Measurements from ENCODE around the gene CALML5.

CALML5 gene

DNA sequence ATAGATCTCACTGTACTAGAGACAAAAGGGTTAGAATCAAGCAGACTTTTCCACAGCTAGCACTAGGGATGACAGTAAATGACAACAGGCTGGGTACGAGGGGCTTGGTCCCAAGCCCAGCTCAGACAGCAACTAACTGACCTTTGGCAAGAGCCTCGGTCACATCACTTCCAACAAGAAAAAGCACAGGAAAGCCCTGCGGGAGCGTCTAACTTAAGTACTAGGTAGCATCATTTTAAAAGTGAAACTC lies 48.2 kb upstream of the CALML5 start (continued):
- TF ChIP-seq ZFHX2 (tag by site-specific recombination; conservative IDR thresholded peaks at IDR 0.05) (no peak), ZNF529 (tag by site-specific recombination; IDR thresholded peaks at IDR 0.05; ENCODE audit: insufficient replicate concordance) (no peak), ZNF239 (tag by site-specific recombination; IDR thresholded peaks at IDR 0.05) (no peak), ZNF426 (tag by site-specific recombination; IDR thresholded peaks at IDR 0.05) (no peak), PATZ1 (tag by site-specific recombination; IDR thresholded peaks at IDR 0.05) (no peak), ZNF664 (tag by site-specific recombination; IDR thresholded peaks at IDR 0.05) (no peak)
- TF ChIP-seq, protein P1, sequence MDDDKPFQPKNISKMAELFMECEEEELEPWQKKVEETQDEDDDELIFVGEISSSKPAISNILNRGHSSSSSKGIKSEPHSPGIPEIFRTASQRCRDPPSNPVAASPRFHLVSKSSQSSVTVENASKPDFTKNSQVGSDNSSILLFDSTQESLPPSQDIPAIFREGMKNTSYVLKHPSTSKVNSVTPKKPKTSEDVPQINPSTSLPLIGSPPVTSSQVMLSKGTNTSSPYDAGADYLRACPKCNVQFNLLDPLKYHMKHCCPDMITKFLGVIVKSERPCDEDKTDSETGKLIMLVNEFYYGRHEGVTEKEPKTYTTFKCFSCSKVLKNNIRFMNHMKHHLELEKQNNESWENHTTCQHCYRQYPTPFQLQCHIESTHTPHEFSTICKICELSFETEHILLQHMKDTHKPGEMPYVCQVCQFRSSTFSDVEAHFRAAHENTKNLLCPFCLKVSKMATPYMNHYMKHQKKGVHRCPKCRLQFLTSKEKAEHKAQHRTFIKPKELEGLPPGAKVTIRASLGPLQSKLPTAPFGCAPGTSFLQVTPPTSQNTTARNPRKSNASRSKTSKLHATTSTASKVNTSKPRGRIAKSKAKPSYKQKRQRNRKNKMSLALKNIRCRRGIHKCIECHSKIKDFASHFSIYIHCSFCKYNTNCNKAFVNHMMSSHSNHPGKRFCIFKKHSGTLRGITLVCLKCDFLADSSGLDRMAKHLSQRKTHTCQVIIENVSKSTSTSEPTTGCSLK (tag by site-specific recombination; IDR thresholded peaks at IDR 0.05) = no peak
- TF ChIP-seq, protein P2, sequence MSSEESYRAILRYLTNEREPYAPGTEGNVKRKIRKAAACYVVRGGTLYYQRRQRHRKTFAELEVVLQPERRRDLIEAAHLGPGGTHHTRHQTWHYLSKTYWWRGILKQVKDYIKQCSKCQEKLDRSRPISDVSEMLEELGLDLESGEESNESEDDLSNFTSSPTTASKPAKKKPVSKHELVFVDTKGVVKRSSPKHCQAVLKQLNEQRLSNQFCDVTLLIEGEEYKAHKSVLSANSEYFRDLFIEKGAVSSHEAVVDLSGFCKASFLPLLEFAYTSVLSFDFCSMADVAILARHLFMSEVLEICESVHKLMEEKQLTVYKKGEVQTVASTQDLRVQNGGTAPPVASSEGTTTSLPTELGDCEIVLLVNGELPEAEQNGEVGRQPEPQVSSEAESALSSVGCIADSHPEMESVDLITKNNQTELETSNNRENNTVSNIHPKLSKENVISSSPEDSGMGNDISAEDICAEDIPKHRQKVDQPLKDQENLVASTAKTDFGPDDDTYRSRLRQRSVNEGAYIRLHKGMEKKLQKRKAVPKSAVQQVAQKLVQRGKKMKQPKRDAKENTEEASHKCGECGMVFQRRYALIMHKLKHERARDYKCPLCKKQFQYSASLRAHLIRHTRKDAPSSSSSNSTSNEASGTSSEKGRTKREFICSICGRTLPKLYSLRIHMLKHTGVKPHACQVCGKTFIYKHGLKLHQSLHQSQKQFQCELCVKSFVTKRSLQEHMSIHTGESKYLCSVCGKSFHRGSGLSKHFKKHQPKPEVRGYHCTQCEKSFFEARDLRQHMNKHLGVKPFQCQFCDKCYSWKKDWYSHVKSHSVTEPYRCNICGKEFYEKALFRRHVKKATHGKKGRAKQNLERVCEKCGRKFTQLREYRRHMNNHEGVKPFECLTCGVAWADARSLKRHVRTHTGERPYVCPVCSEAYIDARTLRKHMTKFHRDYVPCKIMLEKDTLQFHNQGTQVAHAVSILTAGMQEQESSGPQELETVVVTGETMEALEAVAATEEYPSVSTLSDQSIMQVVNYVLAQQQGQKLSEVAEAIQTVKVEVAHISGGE (tag by site-specific recombination; conservative IDR thresholded peaks at IDR 0.05; ENCODE audit: low read depth) = no peak

DNA sequence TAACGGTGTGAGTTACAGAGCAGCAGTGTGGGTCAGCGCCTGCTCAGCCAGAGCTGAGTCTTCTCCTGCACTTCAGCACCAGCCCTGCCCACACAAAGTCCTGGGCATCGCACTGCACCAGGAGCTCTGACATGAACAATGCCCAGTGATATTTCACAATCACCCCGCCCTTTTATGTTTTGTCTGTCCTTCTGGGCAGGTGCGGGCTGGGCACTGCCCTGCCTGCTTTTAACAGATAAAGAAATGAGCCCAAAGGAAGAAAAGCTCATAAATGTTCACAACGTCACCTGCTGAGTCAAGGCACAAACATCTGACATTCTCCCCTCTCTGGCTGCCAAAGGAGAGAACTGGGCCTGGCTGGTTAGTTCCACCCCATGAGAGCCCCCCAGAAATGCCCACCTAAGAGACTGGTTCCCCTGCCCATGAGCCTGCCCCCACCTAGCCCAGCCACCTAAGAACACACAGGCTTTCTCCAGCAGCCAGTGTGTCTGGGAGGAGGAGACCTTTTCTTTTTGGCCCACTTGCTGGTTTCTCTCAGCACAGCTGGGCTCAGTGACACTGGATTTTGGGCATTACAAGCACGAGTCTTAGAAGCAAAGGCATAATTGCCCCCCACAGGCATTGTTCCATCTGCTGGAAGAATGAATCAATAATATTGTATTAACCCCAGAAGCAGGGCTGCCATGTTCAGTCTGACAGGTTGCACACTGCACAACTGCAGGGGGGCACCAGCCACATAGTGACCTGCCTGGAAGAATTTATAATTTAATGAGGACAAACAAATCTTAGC lies 47.7 kb upstream of the CALML5 start:
- Histone ChIP-seq H3K9me3 (ENCODE audit: control insufficient read depth, insufficient read depth, low read depth, low read length) (no peaks in the 10 kb centered on the region), H3K27ac (ENCODE audit: extremely low read depth, low read depth, low read length) (no peak overlapping the region; the same call in 1 of the 2 replicates), H3K4me1 (ENCODE audit: control insufficient read depth, insufficient read depth, low read length) (peaks cover 25% of the 10 kb centered on the region), H3K36me3 (ENCODE audit: control insufficient read depth in 2 of 2, insufficient read depth in 1 of 2, low read length in 2 of 2) (no peaks in the 10 kb centered on the region), H3K4me3 (ENCODE audit: low read depth, low read length) (no peak overlapping the region)
- ChIA-PET CTCF (interaction anchor here (1.6 kb wide), 1 partner anchor 76 kb away, joined by 5 read pairs; no protein-coding TSS in a partner anchor), POLR2A (interaction anchor here (0.7 to 1.8 kb wide), 2 partner anchors 8 to 101 kb away, joined by 3 to 6 read pairs; no protein-coding TSS in a partner anchor)
- TF ChIP-seq RBAK (tag by site-specific recombination; IDR thresholded peaks at IDR 0.05) (no peak), ZNF10 (tag by site-specific recombination; IDR thresholded peaks at IDR 0.05) (peak; percentile 86), ZNF629 (tag by site-specific recombination; IDR thresholded peaks at IDR 0.05) (no peak; the same call in 1 of the 2 replicates), ZNF513 (tag by site-specific recombination; IDR thresholded peaks at IDR 0.05) (no peak), ZXDB (tag by site-specific recombination; IDR thresholded peaks at IDR 0.05) (no peak), ZNF366 (tag by site-specific recombination; conservative IDR thresholded peaks at IDR 0.05) (peak; percentile 28), ZBTB8A (tag by site-specific recombination; IDR thresholded peaks at IDR 0.05) (no peak), ZNF48 (tag by site-specific recombination; IDR thresholded peaks at IDR 0.05) (no peak), ZNF433 (tag by site-specific recombination; IDR thresholded peaks at IDR 0.05; ENCODE audit: low read depth) (no peak), ZNF707 (tag by site-specific recombination; IDR thresholded peaks at IDR 0.05) (no peak), ZFP41 (tag by site-specific recombination; IDR thresholded peaks at IDR 0.05; ENCODE audit: borderline replicate concordance) (no peak), ZNF266 (tag by site-specific recombination; IDR thresholded peaks at IDR 0.05; ENCODE audit: low read depth) (no peak), ZNF692 (tag by site-specific recombination; IDR thresholded peaks at IDR 0.05) (no peak), ZNF660 (tag by site-specific recombination; IDR thresholded peaks at IDR 0.05) (no peak), ZNF335 (tag by site-specific recombination; conservative IDR thresholded peaks at IDR 0.05) (0 out of 2 replicates have a peak, but pooled peaks have one; percentile 17), GLIS1 (tag by site-specific recombination; IDR thresholded peaks at IDR 0.05) (peak; percentile 51), ZEB2 (tag by site-specific recombination; IDR thresholded peaks at IDR 0.05) (no peak), ZNF169 (tag by site-specific recombination; IDR thresholded peaks at IDR 0.05) (no peak), ZNF221 (tag by site-specific recombination; IDR thresholded peaks at IDR 0.05; ENCODE audit: borderline replicate concordance) (no peak)
